ENCODE measurements around the gene HDAC8.
"Not testable (repeated sequence)": the region's sequence is repeated elsewhere in the genome, so short reads cannot be mapped to it uniquely, and the experiment has no call there.

DNA sequence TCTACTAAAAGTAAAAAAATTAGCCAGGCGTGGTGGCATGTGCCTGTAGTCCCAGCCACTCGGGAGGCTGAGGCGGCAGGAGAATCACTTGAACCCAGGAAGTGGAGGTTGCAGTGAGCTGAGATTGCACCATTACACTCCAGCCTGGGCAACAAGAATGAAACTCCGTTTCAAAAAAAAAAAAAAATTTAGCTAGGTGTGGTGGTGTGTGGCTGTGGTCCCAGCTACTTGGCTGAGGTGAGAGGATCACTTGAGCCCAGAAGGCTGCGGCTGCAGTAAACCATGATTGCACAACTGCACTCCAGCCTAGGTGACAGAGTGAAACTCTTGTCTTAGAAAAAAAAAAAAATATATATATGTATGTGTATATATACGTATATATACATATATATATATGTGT, 20.2 kb downstream of the HDAC8 start:
- TF ChIP-seq CTCF (IDR thresholded peaks at IDR 0.05); ZFX (IDR thresholded peaks at IDR 0.05; ENCODE audit: borderline replicate concordance): not testable (repeated sequence)
